Neural crest cell (in vitro differentiated cells): ENCODE data around the gene TSPAN14. TPM values are rescaled to one million over a fixed set of nuclear protein-coding genes. Genes with fewer than 3 reads are reported as not detected.

Experiments
- DNase-seq: peaks from one replicate; pipeline ENCODE4 v3.0.0; 2021; ENCODE audit warnings: low read depth, mixed read lengths, low spot score
- H3K27ac Mint-ChIP-seq: one replicate; pipeline ENCODE4 v1.8.0; 2021; ENCODE audit warnings: mild to moderate bottlenecking, mixed read lengths; ENCODE audit not compliant: unreplicated experiment
- H3K27me3 Mint-ChIP-seq: 2 replicates; pipeline ENCODE4 v1.8.0; 2021; ENCODE audit warnings: low read depth, mild to moderate bottlenecking, mixed read lengths
- H3K36me3 Mint-ChIP-seq: 2 replicates; pipeline ENCODE4 v1.8.0; 2021; ENCODE audit warnings: low read depth, mild to moderate bottlenecking, mixed read lengths
- H3K4me1 Mint-ChIP-seq: 2 replicates; pipeline ENCODE4 v1.8.0; 2021; ENCODE audit warnings: mixed read lengths
- H3K4me3 Mint-ChIP-seq: one replicate; pipeline ENCODE4 v1.8.0; 2021; ENCODE audit warnings: mild to moderate bottlenecking, mixed read lengths
- H3K9me3 Mint-ChIP-seq: 2 replicates; pipeline ENCODE4 v1.8.0; 2021; ENCODE audit warnings: mixed read lengths
- CTCF ChIP-seq: fragments of 200-600 bp; sonication (generic); conservative IDR thresholded peaks from 2 replicates; pipeline ENCODE4 v1.5.0; 2021; ENCODE audit warnings: antibody characterized with exemption, mild to moderate bottlenecking
- total RNA-seq: library from RNA; stranded (reverse); gene quantifications from 2 replicates; pipeline ENCODE4 v1.2.1, GENCODE V29; 2021

Gene TSPAN14
- total RNA-seq, 1 donor from 2014 or later: 140 TPM

- Mint-ChIP-seq H3K9me3 (no peaks in the 10 kb centered on the region), H3K36me3 (no peaks in the 10 kb centered on the region), H3K4me3 (peak overlapping the region; percentile 55), H3K27ac (peak overlapping the region; percentile 95), H3K27me3 (no peaks in the 10 kb centered on the region), H3K4me1 (peaks cover 86% of the 10 kb centered on the region)
- no peak for DNase-seq
- TF ChIP-seq CTCF: no peak
Observed at GRCh38 chr10:80461208-80462183, 7.4 kb downstream of the TSPAN14 start.

- no peaks in the 10 kb centered on the region for H3K9me3 Mint-ChIP-seq
- peaks cover 96% of the 10 kb centered on the region for H3K4me1 Mint-ChIP-seq
- H3K27ac Mint-ChIP-seq: peak overlapping the region; percentile 95
- H3K27me3 Mint-ChIP-seq: no peaks in the 10 kb centered on the region
- DNase-seq: no peak
- no peak for TF ChIP-seq CTCF
- H3K36me3 Mint-ChIP-seq: no peaks in the 10 kb centered on the region
- peak overlapping the region; percentile 70 for H3K4me3 Mint-ChIP-seq
Observed at GRCh38 chr10:80462299-80462980, 8.3 kb downstream of the TSPAN14 start.

GRCh38 chr10:80462981-80463741, 9.1 kb downstream of the TSPAN14 start:
- Mint-ChIP-seq H3K36me3 (no peaks in the 10 kb centered on the region), H3K9me3 (no peaks in the 10 kb centered on the region), H3K27ac (peak overlapping the region; percentile 99), H3K4me3 (peak overlapping the region; percentile 70), H3K27me3 (no peaks in the 10 kb centered on the region), H3K4me1 (peaks cover 99% of the 10 kb centered on the region)
- no peak for TF ChIP-seq CTCF
- no peak for DNase-seq

- Mint-ChIP-seq H3K4me3 (peak overlapping the region; percentile 70), H3K36me3 (no peaks in the 10 kb centered on the region), H3K27me3 (no peaks in the 10 kb centered on the region), H3K9me3 (no peaks in the 10 kb centered on the region), H3K27ac (peak overlapping the region; percentile 99), H3K4me1 (peaks cover 99% of the 10 kb centered on the region)
- no peak for DNase-seq
- TF ChIP-seq CTCF: no peak
Observed at GRCh38 chr10:80463868-80464267, 9.8 kb downstream of the TSPAN14 start.
